HG02642 (cell line): Measurements from ENCODE around the gene MRPS12.
"Not testable (repeated sequence)": the region's sequence is repeated elsewhere in the genome, so short reads cannot be mapped to it uniquely, and the experiment has no call there.

Experiments
- ATAC-seq: cut with Tn5 transposase; IDR thresholded peaks from one replicate; pipeline ENCODE4 v1.9.1; 2021; ENCODE audit warnings: mild to moderate bottlenecking; ENCODE audit not compliant: unreplicated experiment, poor library complexity

MRPS12 gene

GRCh38 chr19:38930776-38931520 lies at the start of gene MRPS12:
MRPS12 (plus strand) TSS chr19:38930944; CDS start chr19:38931295, 351 bp downstream.
- ATAC-seq = peak; percentile 92

- ATAC-seq = no peak
Observed at GRCh38 chr19:38883286-38883685, 47.5 kb upstream of the MRPS12 start.

- not testable (repeated sequence) for ATAC-seq
Observed at GRCh38 chr19:38884691-38885090, 46.1 kb upstream of the MRPS12 start.

DNA sequence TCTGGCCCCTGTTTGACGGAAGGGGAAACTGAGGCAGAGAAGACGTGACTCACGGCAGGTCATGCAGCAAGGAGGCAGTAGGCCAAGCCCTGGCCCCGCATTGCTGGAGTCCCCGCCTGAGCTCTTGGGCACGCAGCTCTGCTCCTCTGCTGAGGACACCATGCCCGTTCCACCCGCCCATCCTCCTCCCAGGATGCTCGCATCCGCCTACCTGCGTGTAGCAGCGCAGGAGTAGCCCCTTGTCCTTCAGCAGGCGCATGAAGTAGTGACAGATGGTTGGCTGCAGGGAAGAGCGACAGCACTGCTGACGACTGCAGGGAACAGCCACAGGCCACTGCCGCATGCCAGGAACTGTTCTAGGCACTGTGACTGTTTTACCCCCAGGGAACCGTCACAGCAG lies 41.9 kb upstream of the MRPS12 start:
- ATAC-seq = no peak

DNA sequence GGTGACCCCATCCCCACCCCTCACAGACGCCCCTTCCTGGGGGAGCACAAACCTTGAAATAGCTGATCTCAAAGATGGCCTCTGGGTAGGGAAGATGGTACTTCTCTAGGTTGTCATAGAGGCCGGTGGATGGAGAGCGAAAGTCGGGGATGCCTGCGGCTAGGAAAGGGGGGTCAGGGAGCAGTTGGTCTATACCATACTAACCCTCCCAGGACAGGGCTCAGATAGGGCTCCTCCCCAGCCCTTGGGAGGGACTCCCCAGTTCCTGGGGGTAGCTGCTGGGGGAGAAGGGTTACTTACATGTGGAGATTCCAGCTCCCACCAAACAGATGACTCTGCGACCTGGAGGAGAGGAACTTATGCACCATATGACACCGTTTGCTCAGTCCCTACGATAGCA lies 40.9 kb upstream of the MRPS12 start:
- no peak for ATAC-seq

DNA sequence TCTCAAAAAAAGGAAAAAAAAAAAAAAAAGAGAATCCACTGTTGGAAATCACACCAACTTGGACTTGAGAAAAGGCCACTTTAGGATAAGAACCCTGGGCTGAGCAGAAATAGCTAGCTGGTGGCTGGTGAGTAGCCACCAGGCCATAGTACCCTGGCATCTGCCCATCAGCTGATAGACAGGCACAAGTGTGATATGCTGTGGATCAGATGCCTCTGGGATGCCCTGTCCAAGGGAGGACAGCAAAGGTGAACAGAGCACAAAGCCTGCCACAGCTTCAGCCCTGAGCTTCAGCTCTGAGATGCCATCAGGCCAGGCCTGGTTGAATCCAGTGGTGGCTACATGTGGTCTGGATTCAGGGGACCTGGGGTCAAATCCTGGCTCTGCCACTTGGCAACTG lies 40.1 kb upstream of the MRPS12 start:
- no peak for ATAC-seq

GRCh38 chr19:38891771-38892170 lies 39.0 kb upstream of the MRPS12 start:
- ATAC-seq = no peak

DNA sequence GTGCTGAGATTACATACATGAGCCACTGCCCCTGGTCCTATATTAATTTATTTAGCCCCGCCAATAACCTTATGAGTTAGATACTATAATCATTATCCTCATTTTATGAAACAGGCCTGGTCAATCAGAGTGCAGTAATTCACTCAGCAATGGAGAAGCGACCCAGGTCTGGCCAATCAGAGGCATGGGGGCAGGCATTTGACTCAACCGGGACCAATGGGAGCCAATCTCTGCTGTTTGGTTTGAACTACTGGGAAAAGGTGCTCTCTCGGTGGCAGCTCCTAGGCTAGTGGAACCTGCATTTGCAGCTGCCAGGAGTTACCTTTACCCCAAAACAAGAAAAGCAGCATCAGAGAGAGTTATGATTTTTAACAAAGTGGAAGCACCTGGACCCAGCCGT lies 37.9 kb upstream of the MRPS12 start:
- no peak for ATAC-seq

DNA sequence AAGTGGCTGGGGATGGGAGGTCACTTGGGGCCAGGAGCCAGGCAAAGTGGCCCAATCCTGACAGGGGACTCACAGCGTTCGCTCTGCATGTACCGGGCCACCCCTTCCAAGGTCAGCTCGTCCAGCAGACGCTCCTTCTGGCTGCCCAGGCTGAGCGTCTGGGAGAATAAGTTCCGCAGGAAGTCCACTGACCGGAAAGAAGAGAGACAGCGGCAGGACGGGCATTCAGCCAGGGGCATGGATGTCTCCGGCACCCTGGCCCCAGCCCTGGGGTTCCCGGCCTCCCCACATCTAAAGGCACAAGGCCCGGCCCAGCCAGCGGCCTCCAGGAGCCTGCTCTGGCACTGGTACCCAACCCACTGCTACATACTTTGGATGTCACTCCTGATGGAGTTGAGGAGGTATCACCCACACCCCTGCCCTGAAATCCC lies 37.4 kb upstream of the MRPS12 start:
- ATAC-seq = no peak

GRCh38 chr19:38894968-38895367 lies 35.8 kb upstream of the MRPS12 start:
- no peak for ATAC-seq

- no peak for ATAC-seq
Observed at GRCh38 chr19:38898788-38899446, 31.8 kb upstream of the MRPS12 start.

GRCh38 chr19:38899447-38900201 lies 31.1 kb upstream of the MRPS12 start, which contains the start of the genes NFKBIB and SIRT2:
NFKBIB (plus strand) TSS chr19:38899969; CDS start chr19:38900033, 64 bp downstream.
SIRT2 (minus strand) TSS chr19:38899618; CDS start chr19:38899521, 97 bp downstream.
- ATAC-seq = peak; percentile 94

- ATAC-seq = no peak
Observed at GRCh38 chr19:38900202-38900629, 30.5 kb upstream of the MRPS12 start.

- no peak for ATAC-seq
Observed at GRCh38 chr19:38900743-38901190, 30.0 kb upstream of the MRPS12 start.

- no peak for ATAC-seq
Observed at GRCh38 chr19:38901683-38902082, 29.1 kb upstream of the MRPS12 start.

DNA sequence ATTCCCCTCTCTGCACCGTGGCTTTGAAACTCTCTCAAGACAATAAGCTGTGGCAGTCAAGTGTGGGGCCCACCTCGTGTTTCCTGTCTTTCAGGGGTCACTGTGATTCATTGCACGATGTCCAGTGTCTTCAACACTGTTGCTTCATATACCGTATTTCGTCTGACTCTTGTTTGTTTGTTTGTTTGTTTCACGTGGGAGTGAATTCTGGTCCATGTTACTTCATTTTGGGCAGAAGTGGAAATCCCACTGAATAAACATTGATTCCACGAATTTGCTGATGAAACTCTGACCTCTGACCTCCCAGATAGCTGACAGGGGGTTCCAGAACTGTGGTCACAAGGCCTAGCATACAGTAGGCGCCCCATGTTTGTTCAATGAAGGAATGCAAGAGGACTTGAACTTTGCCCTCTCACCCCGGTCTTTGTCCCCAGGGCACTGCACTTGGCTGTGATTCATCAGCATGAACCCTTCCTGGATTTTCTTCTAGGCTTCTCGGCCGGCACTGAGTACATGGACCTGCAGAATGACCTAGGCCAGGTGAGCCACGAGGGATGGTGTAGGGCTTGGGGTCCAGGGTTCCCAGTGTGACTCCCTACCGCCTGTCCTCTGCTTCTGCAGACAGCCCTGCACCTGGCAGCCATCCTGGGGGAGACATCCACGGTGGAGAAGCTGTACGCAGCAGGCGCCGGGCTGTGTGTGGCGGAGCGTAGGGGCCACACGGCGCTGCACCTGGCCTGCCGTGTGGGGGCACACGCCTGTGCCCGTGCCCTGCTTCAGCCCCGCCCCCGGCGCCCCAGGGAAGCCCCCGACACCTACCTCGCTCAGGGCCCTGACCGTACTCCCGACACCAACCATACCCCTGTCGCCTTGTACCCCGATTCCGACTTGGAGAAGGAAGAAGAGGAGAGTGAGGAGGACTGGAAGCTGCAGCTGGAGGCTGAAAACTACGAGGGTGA lies 25.9 kb upstream of the MRPS12 start:
- ATAC-seq = no peak

DNA sequence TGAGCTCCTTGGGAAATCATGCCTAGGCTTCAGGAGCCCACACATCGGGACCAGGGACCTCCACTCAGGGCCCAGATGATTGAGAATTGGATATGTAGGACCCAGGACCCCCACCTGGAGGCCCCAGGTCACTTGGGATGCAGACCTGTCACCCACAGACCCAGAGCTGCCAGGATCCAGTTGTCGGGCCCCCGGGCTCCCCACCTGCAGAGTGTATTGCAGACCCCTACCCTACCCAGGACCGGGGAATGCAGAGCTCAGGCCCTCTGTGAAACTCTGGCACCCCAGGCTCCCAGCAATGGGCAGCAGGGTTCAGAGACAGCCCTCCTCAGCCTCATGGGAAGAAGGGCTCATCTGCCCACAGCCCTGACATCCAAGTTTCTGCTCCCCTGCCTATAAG lies 25.1 kb upstream of the MRPS12 start:
- ATAC-seq = no peak

- ATAC-seq = no peak
Observed at GRCh38 chr19:38907227-38907626, 23.5 kb upstream of the MRPS12 start.

DNA sequence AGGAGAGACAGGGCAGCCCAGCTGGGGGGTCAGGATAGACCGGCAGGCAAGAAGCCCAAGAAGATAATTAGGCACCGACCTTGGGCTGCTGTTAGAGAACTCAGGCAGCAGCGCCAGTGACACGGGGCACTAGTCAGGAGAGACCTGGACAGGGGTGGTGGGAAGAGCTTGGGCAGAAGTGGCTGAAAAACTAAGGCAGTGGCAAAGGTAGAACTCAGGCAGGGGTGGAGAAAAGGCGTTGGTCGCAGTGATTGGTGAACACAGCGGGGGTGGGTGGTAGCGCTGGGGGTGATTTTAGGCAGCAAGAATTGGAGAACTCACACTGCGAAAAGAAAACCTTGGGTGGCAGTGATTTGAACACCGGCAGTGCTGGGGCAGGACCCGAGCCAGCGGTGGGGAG lies 23.1 kb upstream of the MRPS12 start:
- no peak for ATAC-seq

DNA sequence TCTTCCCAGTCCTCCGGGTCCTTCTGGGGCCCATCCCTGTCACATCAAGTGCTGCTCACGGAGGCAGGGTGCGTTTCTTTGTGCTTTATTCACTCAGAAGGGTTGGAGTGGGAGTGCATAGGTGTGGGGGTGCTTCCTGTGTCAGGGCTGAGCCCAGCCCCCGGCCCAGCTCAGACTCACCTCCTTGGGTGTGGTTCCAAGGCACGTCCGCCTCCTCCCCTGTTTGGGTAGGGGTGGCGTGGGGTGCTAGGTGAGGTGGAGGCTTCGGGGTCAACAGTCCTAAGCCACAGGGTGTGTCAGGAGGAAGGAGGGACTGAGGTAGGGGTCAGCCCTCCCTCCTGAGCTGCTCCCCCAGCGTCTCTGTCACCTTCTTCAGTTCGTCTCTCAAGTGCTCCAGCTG lies 21.8 kb upstream of the MRPS12 start:
- ATAC-seq = no peak
